Activated CD4-positive, alpha-beta T cell treated with anti-CD3 and anti-CD28 coated beads, Interleukin-2, amount 10 ng/mL, durations not matched to agents 7 days and 5 days (primary cell): ENCODE measurements around the gene TBC1D22A. TPM values are rescaled to one million over a fixed set of nuclear protein-coding genes. Genes with fewer than 3 reads are reported as not detected.
"Not testable (repeated sequence)": the region's sequence is repeated elsewhere in the genome, so short reads cannot be mapped to it uniquely, and the experiment has no call there.

Experiments
- CTCF ChIA-PET: fragments of 350-600 bp; sonication (Branson Sonifier 250); formaldehyde crosslinking; loops from one replicate; lab custom pipeline; 2021; ENCODE audit warnings: antibody characterized with exemption; lab: Charles Lee
- POLR2A ChIA-PET: fragments of 350-600 bp; sonication (Branson Sonifier 250); formaldehyde crosslinking; loops from one replicate; lab custom pipeline; 2021; ENCODE audit warnings: antibody characterized with exemption; lab: Charles Lee
- DNase-seq: peaks from one replicate; pipeline ENCODE4 v3.0.0-alpha.2; 2020
- H3K27ac Mint-ChIP-seq: one replicate; pipeline ENCODE4 v1.8.0; 2021; ENCODE audit warnings: mild to moderate bottlenecking, moderate library complexity, mixed read lengths
- H3K27me3 Mint-ChIP-seq: one replicate; pipeline ENCODE4 v1.8.0; 2021; ENCODE audit warnings: mixed read lengths
- H3K36me3 Mint-ChIP-seq: one replicate; pipeline ENCODE4 v1.8.0; 2021; ENCODE audit warnings: low read depth, mixed read lengths
- H3K4me1 Mint-ChIP-seq: one replicate; pipeline ENCODE4 v1.8.0; 2021; ENCODE audit warnings: mixed read lengths
- H3K4me3 Mint-ChIP-seq: one replicate; pipeline ENCODE4 v1.8.0; 2021; ENCODE audit warnings: mild to moderate bottlenecking, moderate library complexity, mixed read lengths
- H3K9me3 Mint-ChIP-seq: one replicate; pipeline ENCODE4 v1.8.0; 2021; ENCODE audit warnings: mixed read lengths
- total RNA-seq, 2 experiments: library from RNA; stranded (reverse); gene quantifications; one replicate each; pipeline ENCODE4 v1.2.3, GENCODE V29; 2021

The TBC1D22A gene
- total RNA-seq, 2 experiments from 2014 or later = 34.1 to 39.2 TPM

- no peak overlapping the region for H3K4me3 Mint-ChIP-seq
- CTCF ChIA-PET = interaction anchor here (1.1 kb wide), 1 partner anchor 16 kb away, joined by 3 read pairs; no protein-coding TSS in a partner anchor
Measured at GRCh38 chr22:47131632-47132427, 369.4 kb downstream of the TBC1D22A start.

GRCh38 chr22:47132428-47132825, 370.0 kb downstream of the TBC1D22A start:
- Mint-ChIP-seq H3K36me3 (peaks cover 4% of the 10 kb centered on the region), H3K27ac (no peak overlapping the region), H3K4me1 (peaks cover 10% of the 10 kb centered on the region), H3K4me3 (no peak overlapping the region), H3K27me3 (no peaks in the 10 kb centered on the region), H3K9me3 (no peaks in the 10 kb centered on the region)
- DNase-seq = no peak
- ChIA-PET POLR2A (no interaction called here), CTCF (no interaction called here)

More at GRCh38 chr22:47131632-47132427, 369.4 kb downstream of the TBC1D22A start:
- no peak for DNase-seq
- H3K27me3 Mint-ChIP-seq = no peaks in the 10 kb centered on the region
- POLR2A ChIA-PET = no interaction called here
- H3K27ac Mint-ChIP-seq = no peak overlapping the region
- H3K36me3 Mint-ChIP-seq = peaks cover 4% of the 10 kb centered on the region
- H3K4me1 Mint-ChIP-seq = peaks cover 10% of the 10 kb centered on the region
- no peaks in the 10 kb centered on the region for H3K9me3 Mint-ChIP-seq

GRCh38 chr22:47133061-47133969, 370.9 kb downstream of the TBC1D22A start:
- POLR2A ChIA-PET = no interaction called here

GRCh38 chr22:47134222-47134621, 371.8 kb downstream of the TBC1D22A start:
- POLR2A ChIA-PET = no interaction called here
- CTCF ChIA-PET = no interaction called here
- H3K9me3 Mint-ChIP-seq = no peaks in the 10 kb centered on the region

More at GRCh38 chr22:47133061-47133969, 370.9 kb downstream of the TBC1D22A start:
- H3K9me3 Mint-ChIP-seq = no peaks in the 10 kb centered on the region
- H3K4me1 Mint-ChIP-seq = peaks cover 10% of the 10 kb centered on the region
- H3K36me3 Mint-ChIP-seq = peaks cover 4% of the 10 kb centered on the region
- no peak for DNase-seq
- no peaks in the 10 kb centered on the region for H3K27me3 Mint-ChIP-seq
- CTCF ChIA-PET = no interaction called here
- H3K4me3 Mint-ChIP-seq = no peak overlapping the region
- H3K27ac Mint-ChIP-seq = no peak overlapping the region

DNA sequence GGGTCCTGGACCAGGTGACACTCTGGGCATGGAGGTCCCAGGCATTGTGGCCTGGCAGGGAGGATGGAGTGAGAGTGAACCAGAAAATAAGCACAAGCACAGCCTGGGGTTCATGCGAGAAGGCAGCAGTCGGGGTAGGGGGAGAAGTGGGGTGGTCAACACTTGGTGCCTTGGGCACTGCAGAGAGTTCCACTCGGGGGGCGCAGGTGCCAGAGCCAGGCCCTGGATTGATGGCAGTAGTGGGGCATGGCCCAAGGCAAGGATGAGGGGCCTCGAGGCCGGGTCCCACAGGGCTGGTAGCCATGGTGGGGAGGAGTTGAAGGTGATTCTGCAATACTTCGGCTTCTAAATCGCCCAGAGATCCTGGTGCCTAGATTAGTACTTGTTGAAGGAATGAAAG, 372.9 kb downstream of the TBC1D22A start:
- ChIA-PET POLR2A (no interaction called here), CTCF (no interaction called here)
- no peaks in the 10 kb centered on the region for H3K36me3 Mint-ChIP-seq
- no peak for DNase-seq
- peaks cover 1% of the 10 kb centered on the region for H3K4me1 Mint-ChIP-seq
- no peaks in the 10 kb centered on the region for H3K27me3 Mint-ChIP-seq
- peak overlapping the region; percentile 31 for H3K27ac Mint-ChIP-seq
- no peaks in the 10 kb centered on the region for H3K9me3 Mint-ChIP-seq
- H3K4me3 Mint-ChIP-seq = no peak overlapping the region

More at GRCh38 chr22:47134222-47134621, 371.8 kb downstream of the TBC1D22A start:
- Mint-ChIP-seq H3K27me3 (no peaks in the 10 kb centered on the region), H3K36me3 (no peaks in the 10 kb centered on the region), H3K4me1 (peaks cover 6% of the 10 kb centered on the region), H3K4me3 (no peak overlapping the region), H3K27ac (no peak overlapping the region)
- DNase-seq = no peak

GRCh38 chr22:47136050-47136449, 373.6 kb downstream of the TBC1D22A start:
- no peaks in the 10 kb centered on the region for H3K36me3 Mint-ChIP-seq
- H3K27me3 Mint-ChIP-seq = no peaks in the 10 kb centered on the region
- no peaks in the 10 kb centered on the region for H3K4me1 Mint-ChIP-seq
- ChIA-PET CTCF (no interaction called here), POLR2A (no interaction called here)
- no peak overlapping the region for H3K4me3 Mint-ChIP-seq
- no peaks in the 10 kb centered on the region for H3K9me3 Mint-ChIP-seq
- no peak overlapping the region for H3K27ac Mint-ChIP-seq
- no peak for DNase-seq

- no peaks in the 10 kb centered on the region for H3K36me3 Mint-ChIP-seq
- no peaks in the 10 kb centered on the region for H3K27me3 Mint-ChIP-seq
- no peak for DNase-seq
- no peaks in the 10 kb centered on the region for H3K4me1 Mint-ChIP-seq
- POLR2A ChIA-PET = no interaction called here
- no peaks in the 10 kb centered on the region for H3K9me3 Mint-ChIP-seq
- no peak overlapping the region for H3K4me3 Mint-ChIP-seq
- CTCF ChIA-PET = no interaction called here
- no peak overlapping the region for H3K27ac Mint-ChIP-seq
Measured at GRCh38 chr22:47136671-47137070, 374.2 kb downstream of the TBC1D22A start.

- no peak for DNase-seq
- H3K27ac Mint-ChIP-seq = no peak overlapping the region
- POLR2A ChIA-PET = no interaction called here
- no peaks in the 10 kb centered on the region for H3K9me3 Mint-ChIP-seq
- H3K27me3 Mint-ChIP-seq = no peaks in the 10 kb centered on the region
- H3K4me3 Mint-ChIP-seq = no peak overlapping the region
- CTCF ChIA-PET = no interaction called here
- H3K36me3 Mint-ChIP-seq = no peaks in the 10 kb centered on the region
- no peaks in the 10 kb centered on the region for H3K4me1 Mint-ChIP-seq
Measured at GRCh38 chr22:47139013-47139789, 376.8 kb downstream of the TBC1D22A start.

DNA sequence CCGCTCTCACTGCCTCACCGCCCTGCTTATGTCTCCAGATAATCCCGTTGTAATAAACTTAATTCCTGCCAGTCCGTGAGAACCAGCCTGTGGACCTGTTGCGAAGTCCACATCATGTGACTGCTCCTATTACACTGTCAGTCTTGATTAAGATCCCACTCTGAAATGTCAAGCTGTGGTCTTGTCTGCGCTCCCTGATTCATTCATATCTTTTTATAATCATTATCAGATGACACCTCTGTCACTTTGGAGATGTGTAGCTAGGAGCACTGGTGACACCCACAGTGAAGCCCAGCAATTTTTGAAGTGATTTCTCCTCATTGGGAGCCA, 377.3 kb downstream of the TBC1D22A start:
- POLR2A ChIA-PET = no interaction called here
- Mint-ChIP-seq H3K4me1 (no peaks in the 10 kb centered on the region), H3K36me3 (no peaks in the 10 kb centered on the region), H3K27ac (no peak overlapping the region), H3K9me3 (no peaks in the 10 kb centered on the region), H3K27me3 (no peaks in the 10 kb centered on the region), H3K4me3 (no peak overlapping the region)
- DNase-seq = no peak
- CTCF ChIA-PET = no interaction called here

GRCh38 chr22:47140975-47141374, 378.5 kb downstream of the TBC1D22A start:
- CTCF ChIA-PET = not testable (repeated sequence)

DNA sequence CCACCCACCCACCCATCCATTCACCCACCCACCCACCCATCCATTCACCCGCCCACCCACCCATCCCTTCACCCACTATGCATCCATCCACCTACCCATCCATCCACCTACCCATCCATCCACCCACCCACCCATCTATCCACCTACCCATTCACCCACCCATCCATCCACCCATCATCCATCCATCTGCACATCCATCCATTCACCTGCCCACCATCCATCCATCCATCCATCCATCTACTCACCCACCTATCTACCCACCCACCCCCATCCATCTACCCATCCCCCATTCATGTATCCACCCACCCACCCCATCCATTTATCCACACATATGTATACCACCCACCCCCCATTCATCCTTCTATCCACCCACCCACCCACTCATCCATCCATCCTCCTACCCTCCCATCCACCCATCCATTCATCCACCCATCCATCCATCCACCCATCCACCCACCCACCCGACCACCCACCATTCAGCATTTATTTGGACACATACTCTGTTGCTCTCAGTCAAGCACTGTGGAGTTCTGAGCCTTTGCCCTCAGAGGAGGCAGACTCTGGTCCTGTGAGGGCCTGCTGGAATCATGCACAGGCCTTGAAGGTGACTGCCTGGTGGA, 380.1 kb downstream of the TBC1D22A start:
- no peak for DNase-seq
- no peaks in the 10 kb centered on the region for H3K4me1 Mint-ChIP-seq
- ChIA-PET POLR2A (no interaction called here), CTCF (no interaction called here)
- no peak overlapping the region for H3K27ac Mint-ChIP-seq
- no peaks in the 10 kb centered on the region for H3K27me3 Mint-ChIP-seq
- H3K9me3 Mint-ChIP-seq = no peaks in the 10 kb centered on the region
- no peaks in the 10 kb centered on the region for H3K36me3 Mint-ChIP-seq
- no peak overlapping the region for H3K4me3 Mint-ChIP-seq

More at GRCh38 chr22:47140975-47141374, 378.5 kb downstream of the TBC1D22A start:
- H3K9me3 Mint-ChIP-seq, H3K4me3 Mint-ChIP-seq, H3K27ac Mint-ChIP-seq, H3K4me1 Mint-ChIP-seq, H3K27me3 Mint-ChIP-seq, DNase-seq, H3K36me3 Mint-ChIP-seq: not testable (repeated sequence)
- POLR2A ChIA-PET = interaction anchor here (0.7 kb wide), 1 partner anchor 529 kb away, joined by 3 read pairs; no protein-coding TSS in a partner anchor

- DNase-seq = no peak
- Mint-ChIP-seq H3K4me1 (no peaks in the 10 kb centered on the region), H3K36me3 (no peaks in the 10 kb centered on the region), H3K27me3 (no peaks in the 10 kb centered on the region), H3K4me3 (no peak overlapping the region), H3K27ac (no peak overlapping the region), H3K9me3 (no peaks in the 10 kb centered on the region)
- CTCF ChIA-PET = no interaction called here
- POLR2A ChIA-PET = no interaction called here
Measured at GRCh38 chr22:47143249-47143938, 380.9 kb downstream of the TBC1D22A start.
